HG03064 (cell line): ENCODE measurements around the gene TRA2B.

ENCODE experiments used
- ATAC-seq: cut with Tn5 transposase; IDR thresholded peaks from one replicate; pipeline ENCODE4 v1.9.1; 2021; ENCODE audit warnings: low read depth; ENCODE audit not compliant: unreplicated experiment

TRA2B gene

GRCh38 chr3:185881926-185882325 lies 55.9 kb downstream of the TRA2B start:
- ATAC-seq, result no peak

GRCh38 chr3:185880600-185880999 lies 57.2 kb downstream of the TRA2B start:
- no peak for ATAC-seq

GRCh38 chr3:185878920-185879319 lies 58.9 kb downstream of the TRA2B start:
- ATAC-seq, result no peak

GRCh38 chr3:185874119-185874518 lies 63.7 kb downstream of the TRA2B start:
- no peak for ATAC-seq

GRCh38 chr3:185867650-185868049 lies 70.2 kb downstream of the TRA2B start:
- ATAC-seq, result no peak

- ATAC-seq, result no peak
Measured at GRCh38 chr3:185866995-185867394, 70.8 kb downstream of the TRA2B start.

GRCh38 chr3:185866555-185866954 lies 71.3 kb downstream of the TRA2B start:
- ATAC-seq, result no peak
